Aorta (tissue), 5 donors: ENCODE results near the gene DEDD. TPM values are rescaled to one million over a fixed set of nuclear protein-coding genes. Genes with fewer than 3 reads are reported as not detected.

ENCODE experiments used
- ATAC-seq: fragments of 200-7000 bp; cut with Tn5 transposase; one replicate; pipeline ENCODE4 v1.9.1; 2022; ENCODE audit warnings: moderate library complexity; ENCODE audit not compliant: low FRiP score
- DNase-seq, 2 donors: peaks; one replicate each; pipeline ENCODE4 v3.0.0-alpha.2; 2020
- H3K27ac ChIP-seq, 2 donors: one replicate each; pipeline ENCODE4 v1.5.1; 2013; ENCODE audit warnings: low read length in 2 of 2, mild to moderate bottlenecking in 2 of 2, moderate library complexity in 2 of 2, control low read depth in 1 of 2, inconsistent platforms in 1 of 2, low read depth in 1 of 2
- H3K27me3 ChIP-seq, 2 donors: one replicate each; pipeline ENCODE4 v1.6.1; 2013; ENCODE audit warnings: control low read depth in 1 of 2, low read length in 1 of 2, mild to moderate bottlenecking in 1 of 2, moderate library complexity in 1 of 2; ENCODE audit not compliant: insufficient read depth in 2 of 2, control insufficient read depth in 1 of 2
- H3K36me3 ChIP-seq, 2 donors: one replicate each; pipeline ENCODE4 v1.6.1; 2013; ENCODE audit warnings: control low read depth in 1 of 2, low read length in 1 of 2, mild to moderate bottlenecking in 1 of 2; ENCODE audit not compliant: insufficient read depth in 2 of 2, control insufficient read depth in 1 of 2
- H3K4me1 ChIP-seq, 2 donors: one replicate each; pipeline ENCODE4 v1.6.1; 2013; ENCODE audit warnings: low read length in 2 of 2, control low read depth in 1 of 2, mild to moderate bottlenecking in 1 of 2, moderate library complexity in 1 of 2; ENCODE audit not compliant: insufficient read depth in 2 of 2, control insufficient read depth in 1 of 2
- H3K4me3 ChIP-seq, 2 donors: one replicate each; pipeline ENCODE4 v1.5.1; 2013; ENCODE audit warnings: low read length in 2 of 2, control low read depth in 1 of 2, mild to moderate bottlenecking in 1 of 2
- H3K9me3 ChIP-seq: one replicate; pipeline ENCODE4 v1.6.1; 2013; ENCODE audit warnings: mild to moderate bottlenecking, low read length; ENCODE audit not compliant: control insufficient read depth
- WGBS, 2 donors: extraction: QIAGEN DNeasy Blood & Tissue Kit; methylation state at CpG; one replicate each; pipeline ENCODE4 v1.1.7; 2013; 5-methylcytosine and 5-hydroxymethylcytosine counted together
- intact Hi-C, 2 donors: fragments of 100-400 bp; cut with DNase I; formaldehyde crosslinking; loops; one replicate each; pipeline versions ENCODE4 v1.14.2 to v1.15.0; 2022
- polyA plus RNA-seq, 2 donors: library from polyadenylated mRNA; stranded (reverse); fragments of 200-250 nt; gene quantifications; one replicate each; pipeline ENCODE4 v1.2.3, GENCODE V29; 2013
- total RNA-seq, 2 donors: library from RNA; stranded (reverse); fragmentation: NEBNext Ultra II Directional; extraction: Animal tissue kit (Norgen Biotek cat#: 25700); gene quantifications; one replicate each; pipeline ENCODE4 v1.2.1, GENCODE V29; 2021
- donor health status: healthy with polysubstance abuse.
- donor health status: Bipolar disorder and iron deficiency.
- donor health status: DM: no; HTN: no; CAD: no.
- donor health status: DM: no; HTN: no; CAD: no.
- donor health status: DM: yes; HTN: yes; CAD: no.

Gene DEDD
- total and polyA plus RNA-seq, 4 donors = 25.2 to 46.8 (median 42.2) TPM

DNA sequence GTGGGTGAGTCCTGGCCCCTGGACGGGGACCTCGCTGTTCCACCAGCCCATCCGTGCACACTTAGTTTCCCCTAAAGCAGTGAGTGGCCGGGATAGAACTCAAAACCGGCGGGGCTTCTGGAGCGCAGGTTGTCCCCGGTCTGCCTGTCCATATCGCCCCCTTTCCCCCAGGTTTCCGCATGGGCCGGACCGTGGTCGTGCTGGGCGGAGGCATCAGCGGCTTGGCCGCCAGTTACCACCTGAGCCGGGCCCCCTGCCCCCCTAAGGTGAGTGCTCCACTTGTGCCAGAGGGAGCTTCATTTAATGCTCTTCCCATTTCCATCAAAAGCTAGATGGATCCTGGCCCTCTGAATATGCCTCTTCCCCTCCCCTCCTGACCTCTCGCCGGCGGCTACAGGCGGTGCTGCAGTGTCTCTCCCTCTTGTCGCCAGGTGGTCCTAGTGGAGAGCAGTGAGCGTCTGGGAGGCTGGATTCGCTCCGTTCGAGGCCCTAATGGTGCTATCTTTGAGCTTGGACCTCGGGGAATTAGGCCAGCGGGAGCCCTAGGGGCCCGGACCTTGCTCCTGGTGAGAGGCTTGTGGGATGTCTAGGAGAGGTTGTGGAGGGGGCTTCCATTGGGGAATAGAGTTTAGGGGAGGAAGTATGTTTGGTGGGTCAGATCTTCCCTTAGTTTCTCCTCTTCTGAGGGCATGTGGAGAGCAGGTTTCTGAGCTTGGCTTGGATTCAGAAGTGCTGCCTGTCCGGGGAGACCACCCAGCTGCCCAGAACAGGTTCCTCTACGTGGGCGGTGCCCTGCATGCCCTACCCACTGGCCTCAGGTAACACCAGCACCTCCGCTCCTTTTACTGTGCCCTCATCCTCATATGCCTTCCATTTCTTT is 34.4 kb upstream of the DEDD start:
- intact Hi-C loops = no loop called here
- Histone ChIP-seq H3K9me3 (no peaks in the 10 kb centered on the region), H3K27me3 (no peaks in the 10 kb centered on the region), H3K4me1 (no peaks in the 10 kb centered on the region), H3K36me3 (peaks cover 0 to 2% of the 10 kb centered on the region in 2 donors), H3K27ac (peak overlapping the region in 1 of 2 donors; percentile 53), H3K4me3 (peak overlapping the region; percentile 51 to 68)
- DNase-seq = peak; percentile 60 to 79
- no peak for ATAC-seq
- WGBS, 2 donors = 7% methylated on average over 33 of the region's 33 CpGs

DNA sequence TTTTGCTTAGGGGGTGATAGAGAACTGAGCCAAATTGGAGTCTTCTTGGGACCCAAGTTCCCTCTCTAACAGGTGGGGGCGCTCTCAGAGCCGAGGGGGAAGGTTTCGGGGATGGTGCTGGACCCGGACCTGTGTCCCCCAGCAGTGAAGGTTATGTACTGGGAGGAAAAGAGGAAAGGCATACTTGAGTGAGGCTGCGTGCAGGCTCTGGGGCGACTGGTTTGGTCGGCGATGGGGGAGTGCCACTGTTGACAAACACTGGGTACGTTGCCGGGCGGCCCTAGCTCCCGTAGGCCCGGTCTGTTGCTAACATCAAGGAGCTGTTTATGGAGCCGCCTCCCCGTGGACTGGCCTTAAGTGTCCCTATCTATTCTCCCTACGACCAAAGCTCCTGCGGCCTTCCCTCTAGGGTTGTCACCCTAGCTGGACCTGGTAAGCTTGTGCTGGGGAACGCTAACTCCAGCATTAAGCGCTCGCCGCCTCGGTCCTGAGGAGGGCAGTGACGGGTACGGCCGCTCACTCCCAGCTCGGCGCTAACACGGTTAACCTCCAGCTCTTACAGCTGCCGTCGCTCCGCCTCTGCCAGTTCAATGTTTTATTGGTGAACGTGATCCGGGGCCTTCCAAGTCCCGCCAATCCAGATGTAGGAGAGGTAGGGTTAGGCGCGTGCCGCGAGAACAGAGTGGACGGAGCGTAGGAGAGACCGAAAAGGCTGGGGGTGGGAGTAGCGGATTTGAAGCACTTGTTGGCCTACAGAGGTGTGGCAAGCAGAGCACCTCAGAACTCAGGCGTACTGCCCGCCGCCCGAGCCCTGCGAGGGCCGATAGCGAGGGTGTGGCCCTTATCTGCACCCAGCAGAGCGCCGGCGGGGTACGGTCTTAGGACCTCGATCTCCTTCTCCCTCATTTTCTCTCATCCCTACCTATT is 33.5 kb upstream of the DEDD start, which contains the start of gene PPOX:
PPOX (plus strand) TSS at position 685 of the 927 bp plus-strand sequence. CDS start 422 bp downstream, outside the sequence.
- no peaks in the 10 kb centered on the region for H3K36me3 ChIP-seq
- WGBS, 2 donors = 0 to 1% methylated on average over 54 of the region's 54 CpGs
- peak within 1 kb of the TSS; percentile 51 to 68 for H3K4me3 ChIP-seq
- H3K4me1 ChIP-seq = no peaks in the 10 kb centered on the region
- ATAC-seq (peak; percentile 98), DNase-seq (peak; percentile 98)
- peak within 1 kb of the TSS in 1 of 2 donors; percentile 85 for H3K27ac ChIP-seq
- no peaks in the 10 kb centered on the region for H3K27me3 ChIP-seq
- H3K9me3 ChIP-seq = no peaks in the 10 kb centered on the region
- intact Hi-C loops = no loop called here

DNA sequence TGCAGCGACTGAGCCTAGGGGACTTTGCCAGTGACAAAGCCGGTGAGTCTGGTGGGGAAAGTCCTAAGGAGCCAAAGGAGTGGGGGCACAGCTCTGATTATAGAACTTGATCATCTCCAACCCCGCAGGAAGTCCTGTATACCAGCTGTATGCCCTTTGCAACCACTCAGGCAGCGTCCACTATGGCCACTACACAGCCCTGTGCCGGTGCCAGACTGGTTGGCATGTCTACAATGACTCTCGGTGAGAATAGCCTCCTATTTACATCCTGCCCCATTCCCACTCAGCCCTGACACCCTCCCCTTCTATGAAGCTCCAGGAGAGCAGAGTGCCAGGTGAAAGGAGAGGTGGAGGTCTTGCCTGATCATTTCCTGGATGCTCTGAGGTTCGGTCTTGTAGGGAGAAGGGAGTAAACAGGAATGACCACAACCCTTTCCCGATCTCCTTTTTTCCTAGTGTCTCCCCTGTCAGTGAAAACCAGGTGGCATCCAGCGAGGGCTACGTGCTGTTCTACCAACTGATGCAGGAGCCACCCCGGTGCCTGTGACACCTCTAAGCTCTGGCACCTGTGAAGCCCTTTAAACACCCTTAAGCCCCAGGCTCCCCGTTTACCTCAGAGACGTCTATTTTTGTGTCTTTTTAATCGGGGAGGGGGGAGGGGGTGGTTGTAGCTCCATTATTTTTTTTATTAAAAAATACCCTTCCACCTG is 32.6 kb upstream of the DEDD start:
- Histone ChIP-seq H3K4me3 (peak overlapping the region in 1 of 2 donors; percentile 30), H3K36me3 (no peaks in the 10 kb centered on the region), H3K4me1 (no peaks in the 10 kb centered on the region), H3K27ac (peak overlapping the region in 1 of 2 donors; percentile 85), H3K27me3 (no peaks in the 10 kb centered on the region), H3K9me3 (no peaks in the 10 kb centered on the region)
- 60 to 61% methylated on average over 14 of the region's 14 CpGs for WGBS, 2 donors
- DNase-seq (peak; percentile 44 to 56), ATAC-seq (no peak)
- intact Hi-C loops = no loop called here

DNA sequence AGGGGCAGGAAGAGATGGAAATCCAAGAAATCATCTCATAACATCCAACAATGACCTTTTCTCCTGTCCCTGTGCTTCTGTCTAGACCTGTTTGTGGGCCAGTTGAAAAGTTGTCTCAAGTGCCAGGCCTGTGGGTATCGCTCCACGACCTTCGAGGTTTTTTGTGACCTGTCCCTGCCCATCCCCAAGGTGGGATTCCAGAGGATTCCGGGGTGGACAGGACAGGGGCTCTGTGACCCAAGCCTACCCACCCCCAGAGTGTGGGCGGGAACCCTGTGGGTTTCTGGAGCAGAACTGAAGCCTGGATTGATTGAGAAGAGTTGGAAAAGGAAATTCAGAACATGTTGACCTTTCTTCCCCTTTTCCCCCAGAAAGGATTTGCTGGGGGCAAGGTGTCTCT is 31.3 kb upstream of the DEDD start:
- intact Hi-C loops = no loop called here
- WGBS, 2 donors = 91 to 95% methylated on average over 5 of the region's 5 CpGs
- peak; percentile 21 to 44 for DNase-seq

DNA sequence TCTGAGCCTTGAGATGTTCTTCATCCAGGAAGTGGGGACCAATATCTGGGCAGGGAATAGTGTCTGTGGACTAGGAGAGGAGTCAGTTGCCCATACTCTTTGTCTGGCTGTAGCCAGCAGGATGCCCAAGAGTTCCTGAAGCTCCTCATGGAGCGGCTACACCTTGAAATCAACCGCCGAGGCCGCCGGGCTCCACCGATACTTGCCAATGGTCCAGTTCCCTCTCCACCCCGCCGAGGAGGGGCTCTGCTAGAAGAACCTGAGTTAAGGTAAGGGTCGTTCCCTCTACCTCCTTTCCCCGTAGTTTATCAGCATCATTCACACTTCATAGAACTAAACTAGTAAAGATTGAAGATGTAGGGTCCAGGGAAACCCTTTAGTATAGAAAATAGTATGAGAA is 30.3 kb upstream of the DEDD start:
- DNase-seq (peak in 1 of 2 donors; percentile 36), ATAC-seq (no peak)
- no peaks in the 10 kb centered on the region for H3K27me3 ChIP-seq
- no peak overlapping the region for H3K27ac ChIP-seq
- no peaks in the 10 kb centered on the region for H3K9me3 ChIP-seq
- WGBS, 2 donors = 88 to 93% methylated on average over 10 of the region's 10 CpGs
- H3K36me3 ChIP-seq = no peaks in the 10 kb centered on the region
- H3K4me3 ChIP-seq = no peak overlapping the region
- H3K4me1 ChIP-seq = no peaks in the 10 kb centered on the region
- intact Hi-C loops = no loop called here

More for the DNA sequence above, 31.3 kb upstream of the DEDD start:
- Histone ChIP-seq H3K27me3 (no peaks in the 10 kb centered on the region), H3K4me1 (no peaks in the 10 kb centered on the region), H3K27ac (no peak overlapping the region), H3K36me3 (no peaks in the 10 kb centered on the region), H3K9me3 (no peaks in the 10 kb centered on the region), H3K4me3 (no peak overlapping the region)
- no peak for ATAC-seq

DNA sequence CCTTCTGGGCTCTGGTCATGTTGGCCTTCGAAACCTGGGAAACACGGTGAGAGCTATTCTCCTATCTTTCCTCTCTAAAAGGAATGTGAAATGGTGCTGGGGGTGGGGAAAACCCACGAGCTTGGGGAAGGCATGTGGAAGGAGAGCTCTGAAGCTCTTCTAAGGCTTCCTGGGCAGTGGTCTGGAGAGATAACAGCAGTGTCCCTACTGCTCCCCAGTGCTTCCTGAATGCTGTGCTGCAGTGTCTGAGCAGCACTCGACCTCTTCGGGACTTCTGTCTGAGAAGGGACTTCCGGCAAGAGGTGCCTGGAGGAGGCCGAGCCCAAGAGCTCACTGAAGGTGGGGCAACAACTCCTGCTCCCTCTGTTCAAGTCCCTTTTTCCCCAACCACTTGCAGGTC is 29.6 kb upstream of the DEDD start:
- peak; percentile 23 to 34 for DNase-seq
- ATAC-seq = no peak
- no peak overlapping the region for H3K27ac ChIP-seq
- H3K4me3 ChIP-seq = no peak overlapping the region
- no peaks in the 10 kb centered on the region for H3K4me1 ChIP-seq
- H3K27me3 ChIP-seq = no peaks in the 10 kb centered on the region
- intact Hi-C loops = no loop called here
- no peaks in the 10 kb centered on the region for H3K36me3 ChIP-seq
- WGBS, 2 donors = 76 to 79% methylated on average over 7 of the region's 7 CpGs
- no peaks in the 10 kb centered on the region for H3K9me3 ChIP-seq

DNA sequence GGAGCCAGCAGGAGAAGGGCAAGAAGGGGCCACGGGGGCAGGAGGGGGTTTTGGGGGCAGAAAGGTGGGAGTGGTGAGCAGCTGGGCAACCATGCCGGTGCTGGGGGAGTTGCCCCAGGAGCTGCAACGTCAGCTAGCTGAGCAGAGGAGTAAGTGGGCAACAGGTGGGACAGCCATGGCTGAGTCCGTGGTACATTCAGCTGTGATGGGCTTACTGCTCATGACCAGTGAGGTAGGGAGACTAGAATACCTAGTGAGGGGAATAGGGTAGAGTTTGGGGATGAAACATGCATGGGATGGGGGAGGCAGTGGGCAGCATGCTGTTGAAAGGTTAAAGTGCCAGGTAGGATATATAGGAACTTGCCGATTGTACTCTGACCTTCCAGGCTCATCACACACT is 29.2 kb upstream of the DEDD start:
- intact Hi-C loops = no loop called here
- H3K4me3 ChIP-seq = no peak overlapping the region
- 82 to 85% methylated on average over 5 of the region's 5 CpGs for WGBS, 2 donors
- no peak overlapping the region for H3K27ac ChIP-seq
- H3K27me3 ChIP-seq = no peaks in the 10 kb centered on the region
- ATAC-seq (no peak), DNase-seq (peak in 1 of 2 donors; percentile 8)
- no peaks in the 10 kb centered on the region for H3K4me1 ChIP-seq
- no peaks in the 10 kb centered on the region for H3K9me3 ChIP-seq
- H3K36me3 ChIP-seq = no peaks in the 10 kb centered on the region

DNA sequence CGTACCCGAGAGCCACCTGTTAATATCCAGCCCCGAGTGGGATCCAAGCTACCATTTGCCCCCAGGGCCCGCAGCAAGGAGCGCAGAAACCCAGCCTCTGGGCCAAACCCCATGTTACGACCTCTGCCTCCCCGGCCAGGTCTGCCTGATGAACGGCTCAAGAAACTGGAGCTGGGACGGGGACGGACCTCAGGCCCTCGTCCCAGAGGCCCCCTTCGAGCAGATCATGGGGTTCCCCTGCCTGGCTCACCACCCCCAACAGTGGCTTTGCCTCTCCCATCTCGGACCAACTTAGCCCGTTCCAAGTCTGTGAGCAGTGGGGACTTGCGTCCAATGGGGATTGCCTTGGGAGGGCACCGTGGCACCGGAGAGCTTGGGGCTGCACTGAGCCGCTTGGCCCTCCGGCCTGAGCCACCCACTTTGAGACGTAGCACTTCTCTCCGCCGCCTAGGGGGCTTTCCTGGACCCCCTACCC is 28.2 kb upstream of the DEDD start:
- Histone ChIP-seq H3K36me3 (no peaks in the 10 kb centered on the region), H3K27ac (no peak overlapping the region), H3K27me3 (no peaks in the 10 kb centered on the region), H3K9me3 (no peaks in the 10 kb centered on the region), H3K4me1 (no peaks in the 10 kb centered on the region), H3K4me3 (no peak overlapping the region)
- WGBS, 2 donors = 90% methylated on average over 22 of the region's 22 CpGs
- ATAC-seq (no peak), DNase-seq (peak; percentile 38 to 46)
- intact Hi-C loops = no loop called here
